LNCAP (cell line): ENCODE results near the gene TEX2.

ENCODE experiments used
- TF ChIP-seq, protein P1 (sequence below): fragments of 450-650 bp; IDR thresholded peaks from 2 replicates; pipeline ENCODE4 v1.5.1; 2017; ENCODE audit warnings: mild to moderate bottlenecking

The TEX2 gene

DNA sequence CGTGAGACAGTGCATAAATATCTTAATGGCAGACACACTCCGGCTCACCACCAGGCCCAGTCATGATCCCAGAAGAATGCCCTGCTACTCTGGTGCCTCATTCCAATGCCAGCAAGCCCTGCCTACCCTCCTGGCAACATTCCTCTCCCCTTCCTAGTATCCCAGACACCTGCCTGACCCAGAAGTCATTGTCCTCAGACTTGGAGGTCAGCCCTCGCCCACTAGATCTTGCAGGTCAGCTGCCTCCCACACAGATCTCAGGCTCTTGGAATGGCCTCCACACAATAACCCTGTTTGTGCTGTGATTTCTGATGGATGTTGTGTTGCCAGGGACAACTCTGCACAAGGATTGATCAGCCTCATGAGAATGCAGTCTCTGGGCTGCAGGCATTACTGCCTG, 1.8 kb upstream of the TEX2 start:
- TF ChIP-seq, protein P1, sequence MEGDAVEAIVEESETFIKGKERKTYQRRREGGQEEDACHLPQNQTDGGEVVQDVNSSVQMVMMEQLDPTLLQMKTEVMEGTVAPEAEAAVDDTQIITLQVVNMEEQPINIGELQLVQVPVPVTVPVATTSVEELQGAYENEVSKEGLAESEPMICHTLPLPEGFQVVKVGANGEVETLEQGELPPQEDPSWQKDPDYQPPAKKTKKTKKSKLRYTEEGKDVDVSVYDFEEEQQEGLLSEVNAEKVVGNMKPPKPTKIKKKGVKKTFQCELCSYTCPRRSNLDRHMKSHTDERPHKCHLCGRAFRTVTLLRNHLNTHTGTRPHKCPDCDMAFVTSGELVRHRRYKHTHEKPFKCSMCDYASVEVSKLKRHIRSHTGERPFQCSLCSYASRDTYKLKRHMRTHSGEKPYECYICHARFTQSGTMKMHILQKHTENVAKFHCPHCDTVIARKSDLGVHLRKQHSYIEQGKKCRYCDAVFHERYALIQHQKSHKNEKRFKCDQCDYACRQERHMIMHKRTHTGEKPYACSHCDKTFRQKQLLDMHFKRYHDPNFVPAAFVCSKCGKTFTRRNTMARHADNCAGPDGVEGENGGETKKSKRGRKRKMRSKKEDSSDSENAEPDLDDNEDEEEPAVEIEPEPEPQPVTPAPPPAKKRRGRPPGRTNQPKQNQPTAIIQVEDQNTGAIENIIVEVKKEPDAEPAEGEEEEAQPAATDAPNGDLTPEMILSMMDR = no peak

DNA sequence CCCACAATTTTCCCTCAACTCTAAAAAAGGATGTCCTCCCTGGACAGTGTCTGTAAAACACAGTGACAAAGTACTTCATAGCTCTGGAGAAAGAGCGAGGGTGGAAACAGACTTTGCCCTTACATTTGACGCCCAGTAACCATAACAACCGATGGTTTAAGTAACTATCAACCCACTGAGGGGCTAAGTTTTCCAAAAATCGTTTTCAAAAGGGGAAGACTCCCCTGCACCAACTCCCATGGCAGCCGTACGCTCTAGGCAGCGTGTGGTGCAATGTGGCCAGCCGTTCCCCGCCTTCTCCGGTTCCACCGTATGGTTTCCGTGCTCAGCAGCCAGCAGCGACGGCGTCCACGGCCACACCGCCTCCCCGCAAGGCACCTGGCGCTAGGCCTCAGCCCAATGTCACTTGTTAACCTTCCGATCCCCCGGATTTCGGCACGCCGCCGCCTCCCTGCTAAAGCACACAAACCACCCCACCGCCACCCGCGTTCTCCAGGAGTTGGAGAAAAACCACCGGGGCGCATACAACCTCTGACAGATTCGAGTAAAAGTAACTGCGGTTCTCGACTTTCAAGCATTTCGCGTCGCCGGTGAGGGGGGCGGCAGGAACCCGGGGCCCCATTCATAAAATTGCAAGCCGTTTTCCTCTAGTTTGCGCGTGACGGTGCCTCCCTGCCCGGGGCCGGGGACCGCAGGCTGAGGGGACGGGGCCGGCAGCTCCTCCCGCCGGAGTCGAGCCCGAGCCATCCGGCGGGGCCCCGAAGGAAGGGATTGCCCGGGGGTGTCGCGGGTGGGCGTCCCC, 661 bp downstream of the TEX2 start:
- TF ChIP-seq, protein P1 = no peak

DNA sequence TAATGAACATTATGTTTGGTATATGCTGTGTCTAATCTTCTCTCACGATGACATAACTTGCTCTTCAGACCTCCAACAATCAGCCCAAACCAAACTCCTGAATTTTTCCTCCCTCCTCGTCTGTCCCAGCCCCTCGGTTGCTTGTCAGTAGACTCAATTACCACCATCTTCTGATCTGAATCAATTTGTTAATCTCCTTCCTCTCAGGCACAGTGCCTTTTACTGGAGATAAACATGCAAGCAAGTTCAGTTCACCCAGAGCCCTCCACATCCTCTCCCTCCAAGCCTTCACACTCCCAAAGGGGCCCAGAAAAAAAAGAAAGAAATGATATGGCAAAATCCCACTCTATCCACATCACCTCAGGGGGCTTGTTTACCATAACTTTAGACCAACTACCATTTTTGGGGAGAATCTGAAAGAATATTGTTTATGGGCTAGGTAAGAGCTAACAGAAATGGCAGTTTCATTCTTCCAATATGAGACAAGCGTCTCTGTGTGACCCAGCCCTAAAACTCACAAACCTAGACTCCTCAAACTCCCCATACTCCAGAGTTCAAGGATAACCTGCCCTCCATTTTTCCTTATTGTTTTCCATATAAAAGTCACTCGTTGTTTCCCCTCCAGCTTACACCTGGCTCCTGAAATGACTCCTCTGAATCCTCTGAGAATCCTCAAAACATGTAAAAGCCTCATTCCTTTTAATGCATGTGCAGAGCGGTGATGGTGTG, 1.5 kb downstream of the TEX2 start:
- TF ChIP-seq, protein P1 = no peak

DNA sequence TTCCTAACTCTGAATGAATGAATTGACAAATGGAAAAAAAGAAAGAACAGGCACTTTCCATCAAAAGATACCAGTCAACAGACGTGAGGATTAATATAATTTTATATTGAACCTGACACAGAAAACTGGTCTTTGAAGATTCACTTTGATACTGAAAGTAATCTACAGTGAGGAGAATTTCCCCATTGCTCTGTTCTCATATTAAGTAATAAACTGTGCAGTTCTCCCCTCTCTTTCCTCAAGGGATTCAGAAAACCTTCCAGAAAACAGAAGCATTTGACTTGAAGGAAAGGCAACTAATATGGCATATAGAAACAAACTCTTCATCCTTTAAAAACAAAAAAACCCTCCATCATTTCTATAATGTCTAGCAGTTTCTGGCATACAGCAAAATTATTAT, 2.2 kb downstream of the TEX2 start:
- TF ChIP-seq, protein P1 = no peak

DNA sequence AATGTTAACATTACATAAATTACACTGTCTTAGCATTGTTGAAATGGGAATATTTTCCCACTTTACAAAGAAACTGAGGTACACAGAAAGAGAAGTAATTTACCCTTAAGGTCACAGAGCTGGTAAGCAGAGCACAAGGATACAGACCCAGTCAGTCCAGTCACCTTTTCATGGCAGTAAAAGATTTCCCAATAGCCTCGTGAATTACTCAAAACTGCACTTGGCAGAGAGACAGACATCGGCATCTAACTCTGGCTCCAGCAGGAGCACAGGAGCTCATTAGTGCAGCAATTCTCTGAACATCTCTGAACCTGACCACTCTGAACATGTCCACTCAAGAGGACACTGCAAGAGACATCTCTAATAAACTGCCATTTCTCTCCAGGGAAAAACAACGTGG, 3.1 kb downstream of the TEX2 start:
- TF ChIP-seq, protein P1 = no peak

DNA sequence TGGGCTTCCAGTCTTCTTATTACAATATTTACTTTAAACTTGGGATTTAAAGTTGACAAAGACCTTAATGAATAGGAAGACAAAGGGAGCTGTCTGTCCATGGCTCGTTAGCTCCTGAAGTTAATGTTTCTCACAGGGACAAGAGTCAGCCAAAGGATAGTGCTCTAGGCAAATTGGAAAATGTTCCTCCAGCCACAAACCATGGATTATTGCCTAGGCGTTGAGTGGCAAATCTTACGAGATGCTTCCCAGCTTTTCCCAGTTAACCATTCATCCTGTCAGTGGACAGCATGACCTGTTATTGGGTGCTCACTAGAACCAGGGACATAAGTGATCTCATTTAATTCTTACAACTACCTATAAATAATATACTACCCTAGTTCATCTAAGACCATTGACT, 3.6 kb downstream of the TEX2 start:
- TF ChIP-seq, protein P1 = no peak

DNA sequence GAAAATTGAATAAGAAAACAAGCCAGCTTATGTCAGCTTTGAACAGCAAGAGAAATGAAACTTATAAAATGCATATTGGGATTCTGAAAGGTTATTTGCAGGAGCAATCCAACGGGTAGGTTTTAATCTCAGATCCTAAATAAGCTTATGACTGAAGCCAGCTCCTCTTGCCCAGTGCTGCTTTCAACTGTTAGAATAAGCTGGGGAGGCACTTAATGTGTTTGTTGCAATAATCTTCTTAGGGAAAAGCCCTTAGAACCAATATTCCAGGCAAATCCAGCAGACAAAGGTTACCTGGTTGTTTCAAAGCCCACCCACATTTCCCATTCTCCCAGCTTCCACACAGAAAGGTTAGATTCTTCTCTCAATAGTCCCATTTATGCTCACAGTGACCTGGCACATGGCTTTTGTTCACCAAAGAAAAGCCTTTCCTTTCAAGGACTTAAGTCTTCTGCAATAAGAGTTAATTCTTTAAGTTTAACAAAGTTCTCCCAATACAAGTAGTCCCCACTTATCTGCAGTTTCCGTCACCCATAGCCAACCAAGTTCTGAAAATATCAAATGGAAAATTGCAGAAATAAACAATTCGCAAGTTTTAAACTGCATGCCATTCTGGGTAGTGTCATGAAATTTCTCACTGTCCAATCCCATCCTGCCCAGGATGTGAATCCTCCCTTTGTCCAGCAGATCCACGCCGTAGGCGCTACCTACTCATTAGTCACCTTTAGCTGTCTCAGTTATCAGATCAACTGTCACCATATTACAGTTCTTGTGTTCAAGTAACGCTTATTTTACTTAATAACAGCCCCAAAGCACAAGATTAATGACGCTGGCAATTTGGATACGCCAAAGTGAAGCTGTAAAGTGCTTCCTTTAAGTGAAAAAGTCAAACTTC, 5.9 kb downstream of the TEX2 start:
- TF ChIP-seq, protein P1 = no peak
